K562 (cell line): Measurements from ENCODE around the gene FARSB.

Experiments used
- ATF3 ChIP-seq, 2 experiments: fragments of 450-650 bp in 1 of 2; sonication (generic) in 1 of 2; formaldehyde crosslinking in 1 of 2; IDR thresholded peaks in 1 of 2; conservative IDR thresholded peaks in 1 of 2; 2 replicates each; pipeline versions ENCODE4 v1.6.1 to v1.8.1; 2016 to 2023; ENCODE audit warnings: mild to moderate bottlenecking in 2 of 2, moderate library complexity in 2 of 2, inconsistent platforms in 1 of 2, missing genetic modification reagents in 1 of 2
- CEBPB ChIP-seq: fragments of 450-650 bp; IDR thresholded peaks from 2 replicates; pipeline ENCODE4 v1.6.1; 2016; ENCODE audit warnings: missing genetic modification characterization, missing compliant biosample characterization
- GATA2 ChIP-seq: sonication (generic); formaldehyde crosslinking; IDR thresholded peaks from 2 replicates; pipeline ENCODE4 v1.4.0; 2020; ENCODE audit warnings: mild to moderate bottlenecking, missing genetic modification reagents
- HDAC1 ChIP-seq, 2 experiments: fragments of 450-650 bp; IDR thresholded peaks; 2 replicates each; pipeline ENCODE4 v1.6.1; 2016 to 2017; ENCODE audit warnings: inconsistent platforms in 1 of 2, mild to moderate bottlenecking in 1 of 2, moderate library complexity in 1 of 2
- HMG20B ChIP-seq: fragments of 250-450 bp; sonication (Bioruptor Pico); IDR thresholded peaks from 2 replicates; pipeline ENCODE4 v1.5.0; 2021; ENCODE audit warnings: mild to moderate bottlenecking
- MTA3 ChIP-seq: fragments of 450-650 bp; formaldehyde crosslinking; IDR thresholded peaks from 2 replicates; pipeline ENCODE4 v1.6.1; 2017; ENCODE audit warnings: mild to moderate bottlenecking, borderline replicate concordance
- POLR2A ChIP-seq: fragments of 450-650 bp; conservative IDR thresholded peaks from 2 replicates; pipeline ENCODE4 v1.6.1; 2016
- POLR2AphosphoS5 ChIP-seq: IDR thresholded peaks from 2 replicates; pipeline ENCODE4 v1.6.1; 2011; ENCODE audit warnings: mild to moderate bottlenecking, low read depth, low read length, moderate library complexity; ENCODE audit not compliant: control insufficient read depth, insufficient read depth
- SMAD3 ChIP-seq: fragments of 450-650 bp; formaldehyde crosslinking; conservative IDR thresholded peaks from 2 replicates; pipeline ENCODE4 v1.4.0; 2020; ENCODE audit warnings: mild to moderate bottlenecking
- ZNF282 ChIP-seq: sonication (generic); formaldehyde crosslinking; IDR thresholded peaks from 2 replicates; pipeline ENCODE4 v1.8.1; 2023; ENCODE audit warnings: missing genetic modification reagents
- TF ChIP-seq, protein P1 (sequence below), 3 experiments: IDR thresholded peaks in 2 of 3; conservative IDR thresholded peaks in 1 of 3; 2 replicates each; pipeline ENCODE4 v1.5.1; 2011 to 2012; ENCODE audit warnings: low read length in 3 of 3, mild to moderate bottlenecking in 3 of 3, control low read depth in 2 of 3, improper control_type of control experiment in 1 of 3, inconsistent platforms in 1 of 3, low read depth in 1 of 3, mixed read lengths in 1 of 3, moderate library complexity in 1 of 3; ENCODE audit not compliant: insufficient read depth in 2 of 3

DNA sequence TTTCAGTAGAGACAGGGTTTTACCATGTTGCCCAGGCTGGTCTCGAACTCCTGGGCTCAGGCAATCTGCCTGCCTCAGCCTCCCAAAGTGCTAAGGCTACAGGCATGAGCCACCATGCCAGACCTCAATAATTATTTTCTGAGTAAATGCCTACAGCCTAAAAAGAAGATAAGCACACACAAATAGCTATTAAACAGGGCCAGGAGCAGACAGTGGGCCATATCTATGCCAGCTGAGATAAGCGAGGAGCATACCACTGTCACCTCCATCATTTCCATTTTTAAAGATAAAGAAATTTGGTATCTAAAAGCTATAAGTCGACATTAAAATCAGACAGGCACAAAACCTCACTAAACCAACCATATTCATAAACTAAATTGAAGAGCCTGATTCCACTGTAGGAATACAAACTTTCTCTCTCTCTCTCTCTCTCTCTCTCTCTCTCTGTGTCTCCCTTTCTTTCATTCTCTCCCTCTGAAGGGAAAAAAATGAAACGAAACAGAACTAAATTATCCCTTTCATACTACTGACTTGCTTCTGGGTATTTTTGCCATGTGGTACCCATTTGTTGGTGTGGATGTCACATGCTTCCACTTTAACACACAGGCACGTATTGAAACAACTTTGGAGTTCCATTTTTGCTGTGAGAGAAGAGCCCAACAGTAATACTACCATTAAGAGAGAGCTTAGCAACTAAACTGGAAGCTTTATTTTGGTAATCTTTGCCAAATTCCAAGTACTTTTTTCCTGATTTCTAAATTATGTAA, 51.0 kb downstream of the FARSB start:
- TF ChIP-seq ATF3 (IDR thresholded peaks at IDR 0.05): no peak
- no peak for TF ChIP-seq ATF3 (CRISPR knock-in tag; conservative IDR thresholded peaks at IDR 0.05)
- TF ChIP-seq HDAC1 (IDR thresholded peaks at IDR 0.05): no peak
- no peak for TF ChIP-seq GATA2
- TF ChIP-seq SMAD3 (CRISPR knock-in tag): no peak
- TF ChIP-seq CEBPB (tag): no peak
- no peak for TF ChIP-seq MTA3
- TF ChIP-seq POLR2A: no peak
- no peak for TF ChIP-seq ZNF282 (CRISPR knock-in tag)
- no peak for TF ChIP-seq POLR2AphosphoS5
- no peak for TF ChIP-seq HMG20B
- TF ChIP-seq, protein P1, sequence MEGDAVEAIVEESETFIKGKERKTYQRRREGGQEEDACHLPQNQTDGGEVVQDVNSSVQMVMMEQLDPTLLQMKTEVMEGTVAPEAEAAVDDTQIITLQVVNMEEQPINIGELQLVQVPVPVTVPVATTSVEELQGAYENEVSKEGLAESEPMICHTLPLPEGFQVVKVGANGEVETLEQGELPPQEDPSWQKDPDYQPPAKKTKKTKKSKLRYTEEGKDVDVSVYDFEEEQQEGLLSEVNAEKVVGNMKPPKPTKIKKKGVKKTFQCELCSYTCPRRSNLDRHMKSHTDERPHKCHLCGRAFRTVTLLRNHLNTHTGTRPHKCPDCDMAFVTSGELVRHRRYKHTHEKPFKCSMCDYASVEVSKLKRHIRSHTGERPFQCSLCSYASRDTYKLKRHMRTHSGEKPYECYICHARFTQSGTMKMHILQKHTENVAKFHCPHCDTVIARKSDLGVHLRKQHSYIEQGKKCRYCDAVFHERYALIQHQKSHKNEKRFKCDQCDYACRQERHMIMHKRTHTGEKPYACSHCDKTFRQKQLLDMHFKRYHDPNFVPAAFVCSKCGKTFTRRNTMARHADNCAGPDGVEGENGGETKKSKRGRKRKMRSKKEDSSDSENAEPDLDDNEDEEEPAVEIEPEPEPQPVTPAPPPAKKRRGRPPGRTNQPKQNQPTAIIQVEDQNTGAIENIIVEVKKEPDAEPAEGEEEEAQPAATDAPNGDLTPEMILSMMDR (IDR thresholded peaks at IDR 0.05 in 2 of 3, conservative IDR thresholded peaks at IDR 0.05 in 1 of 3; ENCODE audit: insufficient read depth in 2 of 3, low read depth in 1 of 3, low read length in 3 of 3): no peak
